GM12865 (cell line): ENCODE data around the gene GALNT17.
"Not testable (repeated sequence)": the region's sequence is repeated elsewhere in the genome, so short reads cannot be mapped to it uniquely, and the experiment has no call there.

Experiments used
- DNase-seq: peaks from one replicate; pipeline ENCODE4 v3.0.0; 2010; ENCODE audit warnings: low read depth
- H3K4me3 ChIP-seq: 2 replicates; pipeline ENCODE4 v1.5.1; 2011; ENCODE audit warnings: mild to moderate bottlenecking, low read depth, low read length, control low read depth
- CTCF ChIP-seq: IDR thresholded peaks from 2 replicates; pipeline ENCODE4 v1.5.1; 2011; ENCODE audit warnings: low read length, control low read depth, low read depth, inconsistent platforms; ENCODE audit not compliant: insufficient read depth; ENCODE audit errors: missing control alignments

The GALNT17 gene

GRCh38 chr7:71208881-71209280 is 76.9 kb downstream of the GALNT17 start:
- no peak overlapping the region for H3K4me3 ChIP-seq

GRCh38 chr7:71209484-71209883 is 77.5 kb downstream of the GALNT17 start:
- not testable (repeated sequence) for DNase-seq, H3K4me3 ChIP-seq

More at GRCh38 chr7:71208881-71209280, 76.9 kb downstream of the GALNT17 start:
- no peak for DNase-seq
- no peak for TF ChIP-seq CTCF

GRCh38 chr7:71210220-71210619 is 78.3 kb downstream of the GALNT17 start:
- no peak overlapping the region for H3K4me3 ChIP-seq
- TF ChIP-seq CTCF, result no peak
- no peak for DNase-seq

GRCh38 chr7:71212433-71212832 is 80.5 kb downstream of the GALNT17 start:
- H3K4me3 ChIP-seq, DNase-seq: not testable (repeated sequence)

GRCh38 chr7:71216211-71216610 is 84.3 kb downstream of the GALNT17 start:
- no peak overlapping the region for H3K4me3 ChIP-seq
- no peak for TF ChIP-seq CTCF
- DNase-seq, result no peak

GRCh38 chr7:71220210-71220695 is 88.3 kb downstream of the GALNT17 start:
- TF ChIP-seq CTCF, result no peak
- no peak for DNase-seq
- H3K4me3 ChIP-seq, result no peak overlapping the region

- no peak for TF ChIP-seq CTCF
- no peak overlapping the region for H3K4me3 ChIP-seq
- DNase-seq, result no peak
Observed at GRCh38 chr7:71221049-71221448, 89.1 kb downstream of the GALNT17 start.

GRCh38 chr7:71221549-71221948 is 89.6 kb downstream of the GALNT17 start:
- H3K4me3 ChIP-seq, result no peak overlapping the region
- no peak for TF ChIP-seq CTCF
- DNase-seq, result no peak
